Mesodermal cell (in vitro differentiated cells): ENCODE results near the gene RRP8.

Experiments
- H3K27ac ChIP-seq: 2 replicates; pipeline ENCODE4 v1.7.0; 2013; ENCODE audit warnings: mild to moderate bottlenecking, low read depth, low read length, moderate library complexity; ENCODE audit not compliant: severe bottlenecking
- H3K36me3 ChIP-seq: 2 replicates; pipeline ENCODE4 v1.7.1; 2013; ENCODE audit warnings: mild to moderate bottlenecking, low read length, moderate library complexity; ENCODE audit not compliant: control insufficient read depth, insufficient read depth
- H3K4me1 ChIP-seq: one replicate; pipeline ENCODE4 v1.7.1; 2013; ENCODE audit warnings: mild to moderate bottlenecking, low read length; ENCODE audit not compliant: insufficient read depth, control insufficient read depth, poor library complexity, severe bottlenecking
- H3K4me3 ChIP-seq: 2 replicates; pipeline ENCODE4 v1.7.0; 2013; ENCODE audit warnings: low read length, control low read depth, mild to moderate bottlenecking; ENCODE audit not compliant: insufficient read depth, poor library complexity, severe bottlenecking; ENCODE audit errors: extremely low read depth
- H3K9me3 ChIP-seq: 2 replicates; pipeline ENCODE4 v1.7.1; 2013; ENCODE audit warnings: mild to moderate bottlenecking, low read length, moderate library complexity; ENCODE audit not compliant: control insufficient read depth
- WGBS, 2 experiments: methylation state at CpG; one replicate each; pipeline ENCODE4 v1.1.5; 2013; ENCODE audit warnings: missing lambda C conversion rate in 2 of 2; ENCODE audit not compliant: insufficient coverage in 2 of 2; 5-methylcytosine and 5-hydroxymethylcytosine counted together

RRP8 gene

DNA sequence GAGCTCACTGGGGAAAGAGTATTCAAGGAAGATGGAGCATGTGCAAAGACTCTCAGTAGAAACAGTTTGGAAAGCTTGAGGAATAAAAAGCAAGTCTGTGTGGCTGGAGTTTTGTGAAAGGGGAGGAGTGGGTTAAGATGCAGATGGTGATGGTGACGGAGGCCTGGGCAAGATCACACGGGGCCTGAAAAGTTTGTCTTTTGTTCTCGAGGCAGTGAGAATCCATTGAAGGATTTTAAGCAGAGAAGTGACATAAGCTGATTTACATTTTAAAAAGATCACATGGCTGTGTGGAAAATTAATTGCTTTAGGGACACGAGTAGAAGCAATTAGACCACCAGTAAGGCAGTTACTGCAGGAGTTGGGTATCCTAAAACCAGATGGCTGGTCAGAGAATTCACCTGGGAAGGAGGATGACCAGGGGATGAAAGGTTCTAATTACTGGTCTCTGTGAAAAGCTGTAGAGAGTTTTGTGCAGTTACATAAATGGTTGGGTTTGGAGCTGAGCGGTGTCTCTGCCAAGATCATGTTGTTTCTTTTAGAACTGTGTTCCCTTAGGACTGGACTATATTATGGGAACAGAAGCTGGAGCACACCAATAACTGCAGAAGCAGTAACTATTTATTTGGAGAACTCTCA lies 7.1 kb downstream of the RRP8 start:
- H3K9me3 ChIP-seq: no peaks in the 10 kb centered on the region
- no peak overlapping the region for H3K4me3 ChIP-seq
- H3K4me1 ChIP-seq: no peaks in the 10 kb centered on the region
- 91 to 92% methylated on average over 4 to 5 of the region's 5 CpGs for WGBS, 2 experiments
- no peak overlapping the region for H3K27ac ChIP-seq
- peaks cover 84% of the 10 kb centered on the region for H3K36me3 ChIP-seq

DNA sequence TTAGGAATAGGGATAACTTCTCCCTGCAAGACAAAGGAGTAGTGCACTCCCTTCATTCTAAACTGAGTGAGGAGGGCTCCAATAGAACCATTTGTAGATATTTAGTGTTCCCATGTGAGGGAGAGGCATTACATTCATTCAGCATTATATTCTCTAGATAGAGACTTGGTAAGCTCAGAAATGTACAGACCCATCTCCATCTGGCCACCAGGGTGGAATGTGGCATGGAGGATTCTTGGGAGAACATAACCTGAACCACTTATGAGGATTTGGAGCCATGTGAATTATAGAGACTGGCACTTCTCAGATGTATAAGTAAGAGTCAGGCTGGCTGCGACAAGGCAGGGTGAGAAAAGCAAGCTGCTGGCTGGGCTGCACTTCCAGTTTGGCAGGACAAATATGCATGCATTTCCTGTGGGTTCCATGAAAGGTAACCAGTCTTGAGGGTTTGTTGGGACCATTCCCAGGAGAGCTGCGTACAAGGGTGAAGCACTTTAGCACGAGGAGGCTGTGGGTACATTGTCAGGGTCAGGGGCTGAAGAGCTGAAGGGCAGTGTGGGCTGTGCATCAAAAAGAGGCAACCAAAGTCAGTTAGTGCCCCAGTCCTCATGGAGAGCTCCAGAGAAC lies 9.2 kb downstream of the RRP8 start:
- H3K4me3 ChIP-seq: no peak overlapping the region
- no peaks in the 10 kb centered on the region for H3K4me1 ChIP-seq
- no peak overlapping the region for H3K27ac ChIP-seq

DNA sequence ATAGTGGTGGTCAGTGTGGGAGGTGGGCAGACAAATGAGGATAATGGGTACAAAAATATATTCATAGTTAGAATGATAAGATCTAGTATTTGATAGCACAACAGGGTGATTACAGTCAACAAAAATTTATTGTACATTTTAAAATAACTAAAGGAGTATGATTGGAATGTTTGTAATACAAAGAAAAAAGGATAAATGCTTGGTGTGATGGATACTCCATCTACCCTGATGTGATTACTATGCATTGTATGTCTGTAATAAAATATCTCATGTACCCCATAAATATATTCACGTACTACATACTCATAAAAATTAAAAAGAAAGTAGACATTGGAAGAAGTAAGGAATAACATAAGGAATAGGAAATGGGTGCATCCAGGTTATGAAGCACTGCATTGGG lies 15.4 kb downstream of the RRP8 start:
- Histone ChIP-seq H3K9me3 (peaks cover 15% of the 10 kb centered on the region), H3K36me3 (peaks cover 23% of the 10 kb centered on the region), H3K4me1 (no peaks in the 10 kb centered on the region), H3K27ac (no peak overlapping the region), H3K4me3 (no peak overlapping the region)
- no CpG with 5 or more reads among the region's 1 CpG for WGBS, 2 experiments

More for the DNA sequence above, 9.2 kb downstream of the RRP8 start:
- H3K36me3 ChIP-seq: peaks cover 63% of the 10 kb centered on the region
- no peaks in the 10 kb centered on the region for H3K9me3 ChIP-seq
- 93 to 94% methylated on average over 3 of the region's 3 CpGs for whole genome bisulfite sequencing, 2 experiments

DNA sequence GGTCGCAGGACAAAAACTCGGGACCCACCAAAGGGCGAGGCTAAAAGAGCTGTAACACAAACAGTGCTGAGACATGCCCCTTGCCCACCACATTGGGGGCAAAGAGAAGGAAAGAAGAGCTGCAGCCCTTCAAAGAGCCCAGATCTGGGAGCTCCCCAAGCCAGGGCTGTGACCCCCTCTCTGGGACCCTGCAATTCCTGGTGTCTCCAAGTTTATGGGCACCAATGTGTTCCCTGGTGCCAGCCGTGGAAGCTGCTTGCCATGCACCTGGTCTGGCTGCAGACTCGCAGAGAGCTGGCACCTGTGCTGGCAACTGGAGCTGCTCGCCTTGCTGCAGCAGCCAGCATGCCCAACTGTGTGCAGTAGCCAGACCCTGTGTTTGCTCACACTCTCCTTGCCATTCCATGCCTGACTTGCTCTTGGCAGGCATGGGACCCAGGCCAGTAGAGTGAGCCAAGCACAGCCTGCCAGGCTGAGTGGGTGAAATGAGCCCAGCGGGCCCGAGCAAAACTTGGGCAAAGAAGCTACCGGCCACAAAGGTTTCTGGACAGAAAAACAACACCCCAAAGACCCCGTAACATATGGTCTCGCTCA lies 16.0 kb downstream of the RRP8 start:
- H3K9me3 ChIP-seq: peaks cover 15% of the 10 kb centered on the region
- H3K4me1 ChIP-seq: no peaks in the 10 kb centered on the region
- no peak overlapping the region for H3K27ac ChIP-seq
- WGBS, 2 experiments: 98% methylated on average over 6 to 9 of the region's 11 CpGs
- H3K36me3 ChIP-seq: peaks cover 17% of the 10 kb centered on the region
- H3K4me3 ChIP-seq: no peak overlapping the region

DNA sequence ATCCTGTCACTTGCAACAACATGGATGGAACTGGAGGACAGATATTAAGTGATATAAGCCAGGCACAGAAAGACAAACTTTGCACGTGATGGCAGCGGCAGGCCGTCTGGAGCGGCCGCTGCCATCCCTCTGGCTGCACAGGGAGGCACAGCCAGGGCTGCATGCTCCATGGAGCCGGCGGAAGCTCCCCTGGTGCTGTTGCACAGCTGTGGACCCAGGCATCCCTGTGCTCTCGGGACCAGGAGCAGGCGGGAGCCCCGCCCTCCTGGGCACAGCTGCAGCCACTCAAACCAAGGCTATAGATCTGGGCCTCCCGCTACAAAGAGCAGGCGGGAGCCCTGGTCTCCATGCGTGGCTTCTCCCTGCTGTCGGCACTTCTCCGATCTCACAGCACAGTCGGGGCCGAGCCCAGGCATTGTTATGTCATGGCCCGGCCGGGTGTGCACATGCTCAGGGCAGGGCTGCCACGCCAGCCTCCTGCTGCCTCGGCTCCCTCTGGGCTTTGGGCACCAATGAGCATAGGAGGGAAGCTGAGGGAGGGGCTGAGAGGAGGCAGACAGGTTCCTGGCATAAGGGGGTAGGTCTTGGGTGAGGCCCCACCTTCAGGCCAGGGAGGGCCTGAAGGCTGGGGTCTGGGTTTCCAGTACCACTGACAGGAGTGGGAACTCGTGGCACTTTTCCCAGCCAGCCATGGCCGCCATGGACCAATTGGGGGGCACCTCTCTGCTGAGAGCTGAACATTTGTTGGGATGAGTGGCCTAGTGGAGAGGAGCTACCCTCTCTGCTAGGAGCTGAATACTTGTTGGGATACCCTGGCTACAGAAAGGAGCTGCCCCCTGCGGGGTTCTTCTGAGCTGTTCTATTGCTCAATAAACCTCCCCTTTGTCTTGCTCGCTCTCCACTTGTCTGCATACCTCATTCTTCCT lies 16.7 kb downstream of the RRP8 start:
- no peak overlapping the region for H3K27ac ChIP-seq
- H3K4me3 ChIP-seq: no peak overlapping the region

DNA sequence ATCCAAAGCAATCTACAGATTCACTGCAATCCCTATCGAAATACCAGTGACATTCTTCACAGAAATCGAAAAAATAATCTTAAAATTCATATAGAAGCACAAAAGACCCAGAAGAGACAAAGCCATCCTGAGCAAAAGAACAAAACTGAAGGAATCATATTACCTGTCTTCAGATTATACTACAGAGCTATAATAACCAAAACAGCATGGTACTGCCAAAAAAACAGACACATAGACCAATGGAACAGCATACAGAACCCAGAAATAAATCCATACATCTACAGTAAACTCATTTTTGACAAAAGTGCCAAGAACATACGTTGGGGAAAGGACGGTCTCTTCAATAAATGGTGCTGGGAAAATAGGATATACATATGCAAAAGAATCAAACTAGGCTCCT lies 18.9 kb downstream of the RRP8 start:
- Histone ChIP-seq H3K36me3 (peaks cover 22% of the 10 kb centered on the region), H3K4me1 (no peaks in the 10 kb centered on the region), H3K9me3 (peaks cover 15% of the 10 kb centered on the region), H3K27ac (no peak overlapping the region), H3K4me3 (no peak overlapping the region)
- 95% methylated on average over 2 of the region's 4 CpGs; no CpG with 5 or more reads in 1 of the 2 experiments for WGBS, 2 experiments

More for the DNA sequence above, 16.7 kb downstream of the RRP8 start:
- peaks cover 10% of the 10 kb centered on the region for H3K36me3 ChIP-seq
- WGBS, 2 experiments: 95 to 97% methylated on average over 19 to 24 of the region's 25 CpGs
- peaks cover 15% of the 10 kb centered on the region for H3K9me3 ChIP-seq
- no peaks in the 10 kb centered on the region for H3K4me1 ChIP-seq

DNA sequence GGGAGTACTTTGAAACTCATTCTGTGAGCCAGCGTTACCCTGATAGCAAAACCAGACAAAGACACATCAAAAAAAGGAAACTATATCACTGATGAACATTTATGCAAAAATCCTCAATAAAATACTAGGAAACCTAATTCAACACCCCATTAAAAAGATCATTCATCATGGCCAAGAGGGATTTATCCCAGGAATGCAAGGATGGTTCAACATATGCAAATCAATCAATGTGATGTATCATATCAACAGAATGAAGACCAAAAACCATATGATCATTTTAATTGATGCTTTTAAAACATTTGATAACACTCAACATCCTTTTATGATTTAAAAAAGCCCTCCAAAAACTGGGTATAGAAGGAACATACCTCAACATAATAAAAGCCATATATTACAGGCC lies 19.8 kb downstream of the RRP8 start:
- no peak overlapping the region for H3K27ac ChIP-seq
- peaks cover 15% of the 10 kb centered on the region for H3K9me3 ChIP-seq
- peaks cover 22% of the 10 kb centered on the region for H3K36me3 ChIP-seq
- no peak overlapping the region for H3K4me3 ChIP-seq
- no peaks in the 10 kb centered on the region for H3K4me1 ChIP-seq
- 100% methylated on average over 1 of the region's 1 CpG; no CpG with 5 or more reads in 1 of the 2 experiments for WGBS, 2 experiments

DNA sequence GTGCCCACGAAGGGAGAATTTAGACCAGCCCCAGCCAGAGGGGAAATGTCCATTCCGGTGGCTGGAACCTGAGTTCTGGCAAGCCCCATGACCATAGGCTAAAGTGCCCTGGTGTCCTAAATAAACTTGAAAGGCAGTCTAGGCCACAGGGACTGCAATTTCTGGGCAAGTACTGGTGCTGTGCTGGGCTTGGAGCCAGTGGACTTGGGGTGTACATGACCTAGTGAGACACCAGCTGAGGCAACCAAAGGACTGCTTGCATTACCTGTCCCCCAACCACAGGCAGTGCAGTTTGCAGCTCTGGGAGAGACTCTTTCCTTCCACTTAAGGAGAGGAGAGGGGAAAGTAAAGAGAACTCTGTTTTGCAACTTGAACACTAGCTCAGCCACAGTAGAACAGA lies 23.7 kb downstream of the RRP8 start:
- H3K36me3 ChIP-seq: peaks cover 18% of the 10 kb centered on the region
- peaks cover 12% of the 10 kb centered on the region for H3K9me3 ChIP-seq
- H3K4me1 ChIP-seq: no peaks in the 10 kb centered on the region
- no peak overlapping the region for H3K27ac ChIP-seq
- 100% methylated on average over 2 of the region's 2 CpGs for WGBS, 2 experiments
- no peak overlapping the region for H3K4me3 ChIP-seq

DNA sequence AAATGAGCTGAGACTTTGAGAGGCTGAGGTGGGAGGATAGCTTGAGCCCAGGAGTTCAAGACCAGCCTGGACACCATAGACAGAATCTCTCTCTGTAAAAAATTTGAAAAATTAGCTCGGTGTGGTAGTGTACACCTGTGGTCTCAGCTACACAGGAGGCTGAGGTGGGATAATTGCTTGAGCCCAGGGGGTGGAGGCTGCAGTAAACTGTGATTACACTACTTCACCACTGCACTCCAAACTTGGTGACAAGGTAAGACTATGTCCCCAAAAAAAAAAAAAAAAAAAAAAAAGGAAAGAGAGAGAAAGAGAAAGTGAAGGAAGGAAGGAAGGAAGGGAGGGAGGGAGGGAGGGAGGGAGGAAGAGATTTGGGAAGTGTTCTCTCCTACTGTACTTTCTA lies 25.3 kb downstream of the RRP8 start:
- WGBS, 2 experiments: 100% methylated on average over 1 of the region's 1 CpG; no CpG with 5 or more reads in 1 of the 2 experiments
- Histone ChIP-seq H3K36me3 (peaks cover 14% of the 10 kb centered on the region), H3K9me3 (no peaks in the 10 kb centered on the region), H3K4me3 (no peak overlapping the region), H3K4me1 (no peaks in the 10 kb centered on the region), H3K27ac (no peak overlapping the region)

DNA sequence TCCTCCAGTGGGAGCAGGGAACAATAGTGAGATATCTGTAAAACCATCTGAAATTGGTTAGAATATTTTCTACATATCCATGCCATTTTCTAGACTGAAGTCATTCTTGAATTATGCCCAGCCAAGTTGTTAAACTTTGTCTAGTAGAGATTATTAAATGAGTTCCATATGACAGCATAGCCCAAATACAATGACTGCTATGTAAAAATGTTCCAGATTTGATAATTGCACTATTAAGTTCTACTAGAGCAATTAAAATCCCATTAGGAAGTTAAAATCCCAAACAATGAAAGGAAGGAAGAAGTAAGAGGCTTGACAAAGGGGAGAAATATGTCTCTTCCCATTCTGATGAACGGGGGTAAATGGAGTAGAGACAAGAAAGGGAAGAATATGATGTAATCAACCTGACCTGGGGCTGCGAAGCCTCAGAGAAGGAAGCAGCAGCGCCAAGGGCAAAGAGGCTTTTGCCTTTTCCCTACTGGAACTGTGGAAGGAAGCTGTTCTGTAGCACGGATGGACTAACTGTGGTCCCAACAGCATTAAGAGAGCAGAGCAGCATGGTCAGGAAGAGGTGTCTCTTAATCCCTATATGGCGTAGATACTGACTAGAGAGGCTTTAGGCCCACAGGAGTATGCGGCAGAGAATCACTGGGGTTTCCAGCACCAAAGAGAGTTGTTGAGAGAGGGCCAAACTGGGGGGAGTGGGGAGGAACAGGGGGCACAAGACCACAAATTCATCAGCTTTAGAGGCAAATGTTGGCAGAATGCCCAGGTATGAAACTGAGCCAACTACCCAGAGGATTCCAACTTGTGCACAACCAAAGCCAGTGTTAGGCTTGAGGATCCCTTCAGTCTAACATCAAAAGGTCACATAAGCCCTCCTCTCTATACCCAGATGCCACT lies 26.7 kb downstream of the RRP8 start:
- H3K36me3 ChIP-seq: peaks cover 14% of the 10 kb centered on the region
- no peaks in the 10 kb centered on the region for H3K9me3 ChIP-seq
- H3K4me1 ChIP-seq: no peaks in the 10 kb centered on the region
- no peak overlapping the region for H3K4me3 ChIP-seq
- H3K27ac ChIP-seq: no peak overlapping the region
- 95 to 97% methylated on average over 5 of the region's 6 CpGs for WGBS, 2 experiments
